ENCODE results near the gene QSOX1.

QSOX1 gene

GRCh38 chr1:180165096-180165495 lies 10.4 kb downstream of the QSOX1 start:
- no peaks in the 10 kb centered on the region for H3F3A ChIP-seq (ENCODE audit: control insufficient read depth, insufficient read depth)
- peaks cover 2% of the 10 kb centered on the region for H3K79me2 ChIP-seq (ENCODE audit: control insufficient read depth, low read length)
- H3K9me3 ChIP-seq (ENCODE audit: control insufficient read depth, insufficient read depth, low read length): no peaks in the 10 kb centered on the region
- H3K4me2 ChIP-seq (ENCODE audit: low read length): no peak overlapping the region
- no peak for TF ChIP-seq CTCF (IDR thresholded peaks at IDR 0.05; ENCODE audit: low read depth, low read length, poor library complexity, severe bottlenecking)
- no peak for TF ChIP-seq EZH2phosphoT487 (IDR thresholded peaks at IDR 0.05; ENCODE audit: borderline replicate concordance, low read length)
- no peaks in the 10 kb centered on the region for H3K27me3 ChIP-seq (ENCODE audit: control insufficient read depth, low read length)
- no peak overlapping the region for H3K27ac ChIP-seq (ENCODE audit: low read depth, low read length)
- H3K9me2 ChIP-seq (replicated peaks; ENCODE audit: control insufficient read depth, low read length): no peaks in the 10 kb centered on the region
- peaks cover 4% of the 10 kb centered on the region; the same call in 1 of the 2 replicates for H3K4me1 ChIP-seq (ENCODE audit: control insufficient read depth, low read length)
- H4K20me1 ChIP-seq (ENCODE audit: control insufficient read depth, insufficient read depth, low read depth, low read length): no peaks in the 10 kb centered on the region
- H3K4me3 ChIP-seq (ENCODE audit: low read length): no peak overlapping the region
- H3K36me3 ChIP-seq (ENCODE audit: control insufficient read depth, low read length): peaks cover 2% of the 10 kb centered on the region; the same call in 1 of the 2 replicates

- Histone ChIP-seq H3K36me3 (ENCODE audit: control insufficient read depth, low read length) (peaks cover 2% of the 10 kb centered on the region; the same call in 1 of the 2 replicates), H3K9me3 (ENCODE audit: control insufficient read depth, insufficient read depth, low read length) (no peaks in the 10 kb centered on the region), H3K4me2 (ENCODE audit: low read length) (no peak overlapping the region), H3K4me1 (ENCODE audit: control insufficient read depth, low read length) (peaks cover 4% of the 10 kb centered on the region; the same call in 1 of the 2 replicates), H3F3A (ENCODE audit: control insufficient read depth, insufficient read depth) (no peaks in the 10 kb centered on the region), H3K9me2 (replicated peaks; ENCODE audit: control insufficient read depth, low read length) (no peaks in the 10 kb centered on the region), H3K27me3 (ENCODE audit: control insufficient read depth, low read length) (no peaks in the 10 kb centered on the region), H3K79me2 (ENCODE audit: control insufficient read depth, low read length) (no peaks in the 10 kb centered on the region; the same call in 1 of the 2 replicates), H3K4me3 (ENCODE audit: low read length) (no peak overlapping the region), H3K27ac (ENCODE audit: low read depth, low read length) (no peak overlapping the region), H4K20me1 (ENCODE audit: control insufficient read depth, insufficient read depth, low read depth, low read length) (no peaks in the 10 kb centered on the region)
- TF ChIP-seq CTCF (IDR thresholded peaks at IDR 0.05; ENCODE audit: low read depth, low read length, poor library complexity, severe bottlenecking) (no peak), EZH2phosphoT487 (IDR thresholded peaks at IDR 0.05; ENCODE audit: borderline replicate concordance, low read length) (no peak)
These were observed 11.1 kb downstream of the QSOX1 start for GRCh38 chr1:180165509-180166435.

- Histone ChIP-seq H3K27me3 (ENCODE audit: control insufficient read depth, low read length) (no peaks in the 10 kb centered on the region), H3K9me3 (ENCODE audit: control insufficient read depth, insufficient read depth, low read length) (no peaks in the 10 kb centered on the region), H3K79me2 (ENCODE audit: control insufficient read depth, low read length) (no peaks in the 10 kb centered on the region), H3K4me3 (ENCODE audit: low read length) (no peak overlapping the region), H3K27ac (ENCODE audit: low read depth, low read length) (no peak overlapping the region), H3K9me2 (replicated peaks; ENCODE audit: control insufficient read depth, low read length) (no peaks in the 10 kb centered on the region), H3F3A (ENCODE audit: control insufficient read depth, insufficient read depth) (no peaks in the 10 kb centered on the region), H3K36me3 (ENCODE audit: control insufficient read depth, low read length) (peaks cover 2% of the 10 kb centered on the region; the same call in 1 of the 2 replicates), H3K4me2 (ENCODE audit: low read length) (no peak overlapping the region), H4K20me1 (ENCODE audit: control insufficient read depth, insufficient read depth, low read depth, low read length) (no peaks in the 10 kb centered on the region), H3K4me1 (ENCODE audit: control insufficient read depth, low read length) (peaks cover 4% of the 10 kb centered on the region; the same call in 1 of the 2 replicates)
- TF ChIP-seq CTCF (IDR thresholded peaks at IDR 0.05; ENCODE audit: low read depth, low read length, poor library complexity, severe bottlenecking) (no peak), EZH2phosphoT487 (IDR thresholded peaks at IDR 0.05; ENCODE audit: borderline replicate concordance, low read length) (no peak)
These were observed 11.7 kb downstream of the QSOX1 start for GRCh38 chr1:180166436-180166800.
